Hepatocyte (in vitro differentiated cells): ENCODE data around the gene TTC7B. TPM values are rescaled to one million over a fixed set of nuclear protein-coding genes. Genes with fewer than 3 reads are reported as not detected.

Experiments
- DNase-seq: peaks from one replicate; pipeline ENCODE4 v3.0.0-alpha.2; 2016; ENCODE audit warnings: low spot score
- H2AFZ ChIP-seq: fragments of 200-600 bp; sonication (generic); 2 replicates; pipeline ENCODE4 v1.6.0; 2016; ENCODE audit warnings: antibody characterized with exemption, mild to moderate bottlenecking
- H3K27ac ChIP-seq: fragments of 200-600 bp; sonication (generic); 2 replicates; pipeline ENCODE4 v1.5.1; 2016; ENCODE audit warnings: mild to moderate bottlenecking
- H3K27me3 ChIP-seq: fragments of 200-600 bp; sonication (generic); 2 replicates; pipeline ENCODE4 v1.6.1; 2016
- H3K36me3 ChIP-seq: fragments of 200-600 bp; sonication (generic); replicated peaks from 2 replicates; pipeline ENCODE4 v1.5.1; 2016; ENCODE audit warnings: low read depth; ENCODE audit not compliant: insufficient read depth
- H3K4me1 ChIP-seq: fragments of 200-600 bp; sonication (generic); 2 replicates; pipeline ENCODE4 v1.5.1; 2016; ENCODE audit warnings: mild to moderate bottlenecking, moderate library complexity; ENCODE audit not compliant: insufficient read depth
- H3K4me2 ChIP-seq: fragments of 200-600 bp; sonication (generic); 2 replicates; pipeline ENCODE4 v1.6.0; 2016
- H3K4me3 ChIP-seq: fragments of 200-600 bp; sonication (generic); 2 replicates; pipeline ENCODE4 v1.5.1; 2016; ENCODE audit warnings: mild to moderate bottlenecking
- H3K79me2 ChIP-seq: fragments of 200-600 bp; sonication (generic); 2 replicates; pipeline ENCODE4 v1.6.0; 2017; ENCODE audit warnings: mild to moderate bottlenecking
- H3K9me2 ChIP-seq: fragments of 200-600 bp; sonication (generic); replicated peaks from 2 replicates; pipeline ENCODE4 v1.6.0; 2017; ENCODE audit warnings: mild to moderate bottlenecking; ENCODE audit not compliant: insufficient read depth
- H3K9me3 ChIP-seq: fragments of 200-600 bp; sonication (generic); 2 replicates; pipeline ENCODE4 v1.5.1; 2016; ENCODE audit warnings: low read depth, mild to moderate bottlenecking
- H4K20me1 ChIP-seq: fragments of 200-600 bp; sonication (generic); 2 replicates; pipeline ENCODE4 v1.6.0; 2016; ENCODE audit warnings: mild to moderate bottlenecking; ENCODE audit not compliant: insufficient read depth, poor library complexity, severe bottlenecking
- EZH2 ChIP-seq: fragments of 200-600 bp; sonication (generic); IDR thresholded peaks from 2 replicates; pipeline ENCODE4 v1.6.1; 2016; ENCODE audit warnings: antibody characterized with exemption, mild to moderate bottlenecking, borderline replicate concordance
- EZH2phosphoT487 ChIP-seq: fragments of 200-600 bp; sonication (generic); IDR thresholded peaks from one replicate; pipeline ENCODE4 v1.6.1; 2018; ENCODE audit warnings: antibody characterized with exemption, mild to moderate bottlenecking, low read depth, moderate library complexity; ENCODE audit not compliant: unreplicated experiment, severe bottlenecking
- WGBS: methylation state at CpG from one replicate; pipeline ENCODE4 v1.1.6; 2016; ENCODE audit warnings: low lambda C conversion rate; ENCODE audit errors: missing lambda C conversion rate; 5-methylcytosine and 5-hydroxymethylcytosine counted together
- polyA plus RNA-seq: library from polyadenylated mRNA; unstranded; fragments of >200 nt; fragmentation: Nextera tagmentation; extraction: Ambion mirVana; gene quantifications from 2 replicates; pipeline ENCODE4 v1.2.1, GENCODE V29; 2016
- total RNA-seq: library from RNA; depleted of rRNA; stranded (reverse); fragments of >200 nt; gene quantifications from 2 replicates; pipeline ENCODE4 v1.2.3, GENCODE V29; 2014
- TF ChIP-seq, protein P1 (sequence below): fragments of 200-600 bp; sonication (generic); IDR thresholded peaks from 2 replicates; pipeline ENCODE4 v1.5.1; 2016; ENCODE audit warnings: antibody characterized with exemption, mild to moderate bottlenecking; ENCODE audit not compliant: poor library complexity

TTC7B gene
- total and polyA plus RNA-seq, 2 experiments from 2014 or later, result 10.7 to 25.5 TPM

DNA sequence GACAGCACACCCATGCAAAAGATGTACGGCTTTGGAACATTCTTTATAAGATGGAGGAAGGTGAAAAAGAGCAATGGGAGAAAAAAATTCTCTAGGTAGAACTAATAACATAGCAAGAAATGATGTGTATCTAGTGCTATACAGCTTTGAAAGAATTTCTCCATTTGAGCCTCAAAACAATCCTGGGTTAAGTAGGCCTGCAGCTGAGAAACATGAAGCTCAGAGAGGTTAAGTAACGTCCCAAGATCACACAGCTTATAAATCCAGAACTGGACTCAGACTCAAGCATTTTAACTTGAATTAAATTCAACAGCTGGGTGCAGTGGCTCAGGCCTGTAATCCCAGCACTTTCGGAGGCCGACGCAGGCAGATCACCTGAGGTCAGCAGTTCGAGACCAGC, 32.9 kb downstream of the TTC7B start:
- H3K4me1 ChIP-seq, result no peaks in the 10 kb centered on the region
- no peaks in the 10 kb centered on the region for H3K9me2 ChIP-seq
- H3K4me3 ChIP-seq, result no peak overlapping the region
- H3K27me3 ChIP-seq, result no peaks in the 10 kb centered on the region
- TF ChIP-seq EZH2phosphoT487 (no peak), EZH2 (no peak)
- TF ChIP-seq, protein P1, sequence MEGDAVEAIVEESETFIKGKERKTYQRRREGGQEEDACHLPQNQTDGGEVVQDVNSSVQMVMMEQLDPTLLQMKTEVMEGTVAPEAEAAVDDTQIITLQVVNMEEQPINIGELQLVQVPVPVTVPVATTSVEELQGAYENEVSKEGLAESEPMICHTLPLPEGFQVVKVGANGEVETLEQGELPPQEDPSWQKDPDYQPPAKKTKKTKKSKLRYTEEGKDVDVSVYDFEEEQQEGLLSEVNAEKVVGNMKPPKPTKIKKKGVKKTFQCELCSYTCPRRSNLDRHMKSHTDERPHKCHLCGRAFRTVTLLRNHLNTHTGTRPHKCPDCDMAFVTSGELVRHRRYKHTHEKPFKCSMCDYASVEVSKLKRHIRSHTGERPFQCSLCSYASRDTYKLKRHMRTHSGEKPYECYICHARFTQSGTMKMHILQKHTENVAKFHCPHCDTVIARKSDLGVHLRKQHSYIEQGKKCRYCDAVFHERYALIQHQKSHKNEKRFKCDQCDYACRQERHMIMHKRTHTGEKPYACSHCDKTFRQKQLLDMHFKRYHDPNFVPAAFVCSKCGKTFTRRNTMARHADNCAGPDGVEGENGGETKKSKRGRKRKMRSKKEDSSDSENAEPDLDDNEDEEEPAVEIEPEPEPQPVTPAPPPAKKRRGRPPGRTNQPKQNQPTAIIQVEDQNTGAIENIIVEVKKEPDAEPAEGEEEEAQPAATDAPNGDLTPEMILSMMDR, result no peak
- WGBS, result 97% methylated on average over 6 of the region's 6 CpGs
- H3K27ac ChIP-seq, result no peak overlapping the region
- DNase-seq, result no peak
- H3K4me2 ChIP-seq, result no peak overlapping the region
- no peak overlapping the region for H2AFZ ChIP-seq
- H3K79me2 ChIP-seq, result no peaks in the 10 kb centered on the region
- H3K36me3 ChIP-seq, result no peaks in the 10 kb centered on the region
- H3K9me3 ChIP-seq, result no peaks in the 10 kb centered on the region
- no peaks in the 10 kb centered on the region for H4K20me1 ChIP-seq

DNA sequence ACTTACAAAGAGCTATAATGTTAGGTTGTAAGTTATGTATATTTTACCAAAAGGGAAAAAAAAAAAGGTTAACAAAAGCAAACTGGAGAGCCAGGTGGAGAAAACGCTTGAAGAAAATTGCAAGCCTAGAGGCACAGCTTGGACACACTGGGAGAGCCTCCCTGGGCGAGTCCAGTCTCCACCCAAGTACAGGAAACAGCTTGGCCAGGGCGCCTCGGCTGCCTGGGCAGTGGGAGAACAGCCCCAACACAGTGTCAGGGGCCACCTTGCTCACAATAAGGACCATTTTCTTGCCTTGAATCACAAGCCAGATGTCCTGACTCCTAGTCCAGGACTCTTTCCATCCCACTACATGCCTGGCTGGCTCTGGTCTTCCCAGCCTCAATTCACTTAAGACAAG, 33.3 kb downstream of the TTC7B start:
- Histone ChIP-seq H2AFZ (no peak overlapping the region), H3K4me3 (no peak overlapping the region), H4K20me1 (no peaks in the 10 kb centered on the region), H3K9me3 (no peaks in the 10 kb centered on the region), H3K4me1 (no peaks in the 10 kb centered on the region), H3K4me2 (no peak overlapping the region), H3K27ac (no peak overlapping the region), H3K36me3 (no peaks in the 10 kb centered on the region), H3K79me2 (no peaks in the 10 kb centered on the region), H3K9me2 (no peaks in the 10 kb centered on the region), H3K27me3 (no peaks in the 10 kb centered on the region)
- DNase-seq, result no peak
- 93% methylated on average over 4 of the region's 4 CpGs for WGBS
- TF ChIP-seq EZH2 (no peak), EZH2phosphoT487 (no peak)
- TF ChIP-seq, protein P1, result no peak

DNA sequence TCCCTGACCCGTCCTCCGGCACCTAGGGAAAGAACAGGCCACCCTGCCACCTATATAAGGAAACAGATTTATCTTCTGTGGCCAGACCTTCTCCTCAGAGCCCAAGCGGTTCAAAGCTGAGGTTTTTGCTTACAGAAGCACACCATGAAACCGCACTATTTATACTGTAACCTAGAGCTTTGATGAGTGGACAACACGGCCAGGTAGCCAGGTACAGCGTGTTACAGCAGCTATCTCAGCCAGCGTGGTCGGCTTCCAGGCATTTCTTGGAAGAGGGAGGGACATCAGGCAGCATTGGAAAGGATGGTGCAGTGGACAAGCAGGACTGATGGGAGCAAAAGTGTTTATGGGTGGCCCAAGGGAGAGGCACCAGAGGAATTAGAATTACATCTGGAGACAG, 34.4 kb downstream of the TTC7B start:
- H3K27ac ChIP-seq, result no peak overlapping the region
- H3K79me2 ChIP-seq, result no peaks in the 10 kb centered on the region
- H3K27me3 ChIP-seq, result no peaks in the 10 kb centered on the region
- H4K20me1 ChIP-seq, result no peaks in the 10 kb centered on the region
- DNase-seq, result no peak
- TF ChIP-seq, protein P1, result no peak
- no peak for TF ChIP-seq EZH2
- TF ChIP-seq EZH2phosphoT487, result no peak
- no peaks in the 10 kb centered on the region for H3K36me3 ChIP-seq
- no peaks in the 10 kb centered on the region for H3K4me1 ChIP-seq
- H3K4me3 ChIP-seq, result no peak overlapping the region
- H3K9me2 ChIP-seq, result no peaks in the 10 kb centered on the region
- 88% methylated on average over 8 of the region's 8 CpGs for WGBS
- H3K9me3 ChIP-seq, result no peaks in the 10 kb centered on the region
- no peak overlapping the region for H2AFZ ChIP-seq
- H3K4me2 ChIP-seq, result no peak overlapping the region

DNA sequence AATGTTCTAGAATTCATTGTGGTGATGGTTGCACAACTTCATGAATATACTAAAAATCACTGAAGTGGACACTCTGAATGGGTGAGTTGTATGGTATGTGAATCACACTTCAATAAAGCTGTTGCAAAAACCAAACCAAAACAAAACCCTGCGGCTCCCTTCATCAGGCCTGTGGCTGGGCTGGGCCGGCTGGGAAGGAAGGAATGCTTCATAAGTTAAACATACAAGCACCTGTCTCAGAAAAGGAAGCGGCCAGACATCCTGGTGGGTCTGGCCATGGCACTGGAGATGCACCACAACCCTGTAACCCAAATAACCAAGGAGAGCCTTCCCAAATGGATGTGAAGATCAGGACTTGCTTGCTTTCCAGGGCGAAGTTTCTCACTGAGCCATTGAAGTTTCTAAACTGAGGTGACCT, 34.9 kb downstream of the TTC7B start:
- Histone ChIP-seq H3K4me1 (no peaks in the 10 kb centered on the region), H3K36me3 (no peaks in the 10 kb centered on the region), H3K27ac (no peak overlapping the region), H3K9me3 (no peaks in the 10 kb centered on the region), H3K79me2 (no peaks in the 10 kb centered on the region), H3K4me3 (no peak overlapping the region), H3K27me3 (no peaks in the 10 kb centered on the region), H3K4me2 (no peak overlapping the region), H4K20me1 (no peaks in the 10 kb centered on the region), H2AFZ (no peak overlapping the region), H3K9me2 (no peaks in the 10 kb centered on the region)
- WGBS, result 90% methylated on average over 4 of the region's 4 CpGs
- TF ChIP-seq EZH2 (no peak), EZH2phosphoT487 (no peak)
- TF ChIP-seq, protein P1, result no peak
- no peak for DNase-seq
